ENCODE results near the gene BMP5. TPM values are rescaled to one million over a fixed set of nuclear protein-coding genes. Genes with fewer than 3 reads are reported as not detected.

BMP5 gene
- total RNA-seq: 112 and 123 TPM in 2 replicates
- polyA plus RNA-seq: 127 and 155 TPM in 2 replicates

- Histone ChIP-seq H3K27me3 (no peaks in the 10 kb centered on the region), H3K27ac (peak within 1 kb of the TSS; percentile 76), H3K9me3 (ENCODE audit: low read depth) (no peaks in the 10 kb centered on the region), H3K4me1 (ENCODE audit: low read depth) (peaks cover 31% of the 10 kb centered on the region), H3K4me3 (peak within 1 kb of the TSS; percentile 87), H3K36me3 (no peaks in the 10 kb centered on the region)
- peak in 1 of 2 donors; percentile 76 for DNase-seq (ENCODE audit: low read depth in 1 of 2, low spot score in 1 of 2)
- TF ChIP-seq, protein P1, sequence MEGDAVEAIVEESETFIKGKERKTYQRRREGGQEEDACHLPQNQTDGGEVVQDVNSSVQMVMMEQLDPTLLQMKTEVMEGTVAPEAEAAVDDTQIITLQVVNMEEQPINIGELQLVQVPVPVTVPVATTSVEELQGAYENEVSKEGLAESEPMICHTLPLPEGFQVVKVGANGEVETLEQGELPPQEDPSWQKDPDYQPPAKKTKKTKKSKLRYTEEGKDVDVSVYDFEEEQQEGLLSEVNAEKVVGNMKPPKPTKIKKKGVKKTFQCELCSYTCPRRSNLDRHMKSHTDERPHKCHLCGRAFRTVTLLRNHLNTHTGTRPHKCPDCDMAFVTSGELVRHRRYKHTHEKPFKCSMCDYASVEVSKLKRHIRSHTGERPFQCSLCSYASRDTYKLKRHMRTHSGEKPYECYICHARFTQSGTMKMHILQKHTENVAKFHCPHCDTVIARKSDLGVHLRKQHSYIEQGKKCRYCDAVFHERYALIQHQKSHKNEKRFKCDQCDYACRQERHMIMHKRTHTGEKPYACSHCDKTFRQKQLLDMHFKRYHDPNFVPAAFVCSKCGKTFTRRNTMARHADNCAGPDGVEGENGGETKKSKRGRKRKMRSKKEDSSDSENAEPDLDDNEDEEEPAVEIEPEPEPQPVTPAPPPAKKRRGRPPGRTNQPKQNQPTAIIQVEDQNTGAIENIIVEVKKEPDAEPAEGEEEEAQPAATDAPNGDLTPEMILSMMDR (IDR thresholded peaks at IDR 0.05; ENCODE audit: low read depth, low read length): no peak
Measured at GRCh38 chr6:55875400-55875799, at the start of gene BMP5. Gene BMP5 (minus strand): TSS chr6:55875590. CDS start chr6:55874865, 725 bp downstream.

DNA sequence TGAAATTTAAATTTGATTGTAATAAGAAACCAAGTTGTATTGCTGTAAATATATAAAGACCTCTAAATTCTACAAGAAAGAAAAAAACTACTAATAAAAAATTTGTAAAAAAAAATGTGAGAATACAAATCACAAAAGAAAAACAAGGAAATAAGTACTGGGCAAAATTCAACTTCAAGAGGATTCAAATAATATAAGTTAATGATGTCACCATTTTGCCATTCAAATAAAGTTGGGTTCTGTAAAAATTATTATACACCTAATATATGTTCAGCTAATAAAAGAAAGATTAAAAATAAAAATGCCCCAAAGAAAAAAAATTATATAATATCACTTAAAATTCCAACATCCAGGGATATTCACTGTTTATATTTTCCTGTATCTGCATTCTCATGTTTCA is 47.0 kb upstream of the BMP5 start:
- Histone ChIP-seq H3K27me3 (no peaks in the 10 kb centered on the region), H3K9me3 (ENCODE audit: low read depth) (no peaks in the 10 kb centered on the region), H3K36me3 (no peaks in the 10 kb centered on the region), H3K4me1 (ENCODE audit: low read depth) (no peaks in the 10 kb centered on the region), H3K27ac (no peak overlapping the region), H3K4me3 (no peak overlapping the region)
- no peak for DNase-seq (ENCODE audit: low read depth in 1 of 2, low spot score in 1 of 2)
- TF ChIP-seq, protein P1 (IDR thresholded peaks at IDR 0.05; ENCODE audit: low read depth, low read length): no peak

DNA sequence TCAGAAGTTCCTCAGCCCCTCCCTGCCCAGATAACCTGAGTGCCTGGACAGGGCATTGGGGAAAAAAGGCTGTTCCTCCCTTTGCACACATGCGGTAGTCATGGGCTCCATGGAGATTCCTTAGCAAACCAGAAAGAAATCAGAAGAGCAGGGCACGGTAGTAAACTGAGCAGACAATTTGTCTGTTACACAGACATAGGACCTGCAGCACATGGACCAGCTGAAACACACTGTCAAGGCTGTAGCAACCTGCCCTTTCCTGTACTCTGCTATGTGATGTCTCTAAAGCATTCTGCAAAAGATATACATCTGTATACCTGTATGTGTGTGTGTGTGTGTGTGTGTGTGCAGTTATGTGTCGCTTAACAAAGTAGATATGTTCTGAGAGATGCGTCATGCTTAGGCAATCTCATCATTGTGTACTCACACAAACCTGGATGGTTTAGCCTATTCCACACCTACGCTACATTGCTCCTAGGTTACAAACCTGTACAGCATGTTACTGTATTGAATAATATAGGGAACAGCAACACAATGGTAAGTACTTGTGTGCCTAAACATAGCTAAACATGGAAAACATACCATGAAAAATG is 44.4 kb upstream of the BMP5 start:
- TF ChIP-seq, protein P1 (IDR thresholded peaks at IDR 0.05; ENCODE audit: low read depth, low read length): no peak
- H3K36me3 ChIP-seq: no peaks in the 10 kb centered on the region
- H3K4me1 ChIP-seq (ENCODE audit: low read depth): no peaks in the 10 kb centered on the region
- H3K27me3 ChIP-seq: no peaks in the 10 kb centered on the region
- H3K4me3 ChIP-seq: no peak overlapping the region
- DNase-seq (ENCODE audit: low read depth in 1 of 2, low spot score in 1 of 2): no peak
- no peaks in the 10 kb centered on the region for H3K9me3 ChIP-seq (ENCODE audit: low read depth)
- no peak overlapping the region for H3K27ac ChIP-seq

DNA sequence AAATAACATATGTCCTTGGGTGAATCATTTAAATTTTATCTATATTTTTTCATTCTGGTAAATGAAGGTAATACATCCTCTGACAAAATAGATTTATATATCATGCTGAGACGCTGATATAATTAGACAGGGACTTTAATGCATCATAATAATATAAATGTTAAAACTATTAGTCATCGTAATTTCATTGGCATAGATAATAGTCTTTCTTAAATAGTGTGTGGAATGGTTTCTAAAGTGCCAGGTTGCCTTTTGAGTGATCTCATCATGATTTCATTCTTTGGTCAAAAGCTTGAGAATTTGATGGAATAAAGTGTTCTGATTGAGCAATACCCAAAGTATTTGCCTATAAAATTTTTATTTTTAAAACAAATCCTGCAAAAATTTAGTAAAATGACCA is 43.2 kb upstream of the BMP5 start:
- peak in 1 of 2 donors; percentile 12 for DNase-seq (ENCODE audit: low read depth in 1 of 2, low spot score in 1 of 2)
- no peak overlapping the region for H3K27ac ChIP-seq
- TF ChIP-seq, protein P1 (IDR thresholded peaks at IDR 0.05; ENCODE audit: low read depth, low read length): no peak
- no peaks in the 10 kb centered on the region for H3K36me3 ChIP-seq
- no peak overlapping the region for H3K4me3 ChIP-seq
- H3K4me1 ChIP-seq (ENCODE audit: low read depth): peaks cover 4% of the 10 kb centered on the region
- no peaks in the 10 kb centered on the region for H3K27me3 ChIP-seq
- no peaks in the 10 kb centered on the region for H3K9me3 ChIP-seq (ENCODE audit: low read depth)

- Histone ChIP-seq H3K4me1 (ENCODE audit: low read depth) (peaks cover 6% of the 10 kb centered on the region), H3K27ac (no peak overlapping the region), H3K9me3 (ENCODE audit: low read depth) (no peaks in the 10 kb centered on the region), H3K4me3 (no peak overlapping the region), H3K27me3 (no peaks in the 10 kb centered on the region), H3K36me3 (no peaks in the 10 kb centered on the region)
- no peak for DNase-seq (ENCODE audit: low read depth in 1 of 2, low spot score in 1 of 2)
- TF ChIP-seq, protein P1 (IDR thresholded peaks at IDR 0.05; ENCODE audit: low read depth, low read length): no peak
Measured at GRCh38 chr6:55917751-55918415, 42.5 kb upstream of the BMP5 start.
